Lower leg skin (tissue), 3 donors: ENCODE data around the gene AIG1.

Experiments used
- POLR2A ChIP-seq, 2 donors: fragments of 450-650 bp; IDR thresholded peaks; one replicate each; pipeline ENCODE4 v1.6.1; 2016 to 2017; ENCODE audit warnings: antibody characterized with exemption in 2 of 2, mild to moderate bottlenecking in 1 of 2, moderate library complexity in 1 of 2
- TF ChIP-seq, protein P1 (sequence below), 3 donors: fragments of 450-650 bp; IDR thresholded peaks; one replicate each; pipeline ENCODE4 v1.5.1; 2016; ENCODE audit warnings: antibody characterized with exemption in 3 of 3, mild to moderate bottlenecking in 3 of 3, moderate library complexity in 2 of 3

DNA sequence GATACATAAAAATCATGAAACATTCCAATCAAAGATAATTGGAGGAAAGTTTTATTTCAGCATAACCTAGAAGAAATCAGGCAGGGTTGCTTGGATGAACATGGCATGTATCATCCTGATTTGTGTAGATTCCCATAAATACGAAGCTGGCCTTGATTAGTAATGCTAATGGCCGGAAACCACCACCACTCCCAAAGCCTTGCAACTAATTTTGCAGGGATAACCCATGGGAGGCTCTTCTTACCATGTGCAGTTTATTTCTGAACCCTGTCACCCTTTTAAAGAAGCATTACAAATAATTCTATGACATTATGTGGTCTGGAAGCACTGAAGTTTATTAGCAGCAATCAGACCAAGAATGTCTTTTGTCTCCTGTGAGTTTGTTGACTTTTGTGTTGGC is 80.8 kb downstream of the AIG1 start:
- TF ChIP-seq, protein P1, sequence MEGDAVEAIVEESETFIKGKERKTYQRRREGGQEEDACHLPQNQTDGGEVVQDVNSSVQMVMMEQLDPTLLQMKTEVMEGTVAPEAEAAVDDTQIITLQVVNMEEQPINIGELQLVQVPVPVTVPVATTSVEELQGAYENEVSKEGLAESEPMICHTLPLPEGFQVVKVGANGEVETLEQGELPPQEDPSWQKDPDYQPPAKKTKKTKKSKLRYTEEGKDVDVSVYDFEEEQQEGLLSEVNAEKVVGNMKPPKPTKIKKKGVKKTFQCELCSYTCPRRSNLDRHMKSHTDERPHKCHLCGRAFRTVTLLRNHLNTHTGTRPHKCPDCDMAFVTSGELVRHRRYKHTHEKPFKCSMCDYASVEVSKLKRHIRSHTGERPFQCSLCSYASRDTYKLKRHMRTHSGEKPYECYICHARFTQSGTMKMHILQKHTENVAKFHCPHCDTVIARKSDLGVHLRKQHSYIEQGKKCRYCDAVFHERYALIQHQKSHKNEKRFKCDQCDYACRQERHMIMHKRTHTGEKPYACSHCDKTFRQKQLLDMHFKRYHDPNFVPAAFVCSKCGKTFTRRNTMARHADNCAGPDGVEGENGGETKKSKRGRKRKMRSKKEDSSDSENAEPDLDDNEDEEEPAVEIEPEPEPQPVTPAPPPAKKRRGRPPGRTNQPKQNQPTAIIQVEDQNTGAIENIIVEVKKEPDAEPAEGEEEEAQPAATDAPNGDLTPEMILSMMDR (IDR thresholded peaks at IDR 0.05): no peak
- no peak for TF ChIP-seq POLR2A (IDR thresholded peaks at IDR 0.05)
